DND-41 (cell line): Measurements from ENCODE around the gene IQGAP1.

Source experiments
- EZH2 ChIP-seq: IDR thresholded peaks from 3 replicates; pipeline ENCODE4 v1.6.1; 2012; ENCODE audit warnings: borderline replicate concordance, low read depth, mild to moderate bottlenecking, moderate library complexity, low read length, inconsistent platforms; ENCODE audit not compliant: severe bottlenecking
- TF ChIP-seq, protein P1 (sequence below): IDR thresholded peaks from 2 replicates; pipeline ENCODE4 v1.5.1; 2012; ENCODE audit warnings: borderline replicate concordance, low read length, moderate library complexity, mild to moderate bottlenecking; ENCODE audit not compliant: poor library complexity, severe bottlenecking; ENCODE audit errors: extremely low read depth

DNA sequence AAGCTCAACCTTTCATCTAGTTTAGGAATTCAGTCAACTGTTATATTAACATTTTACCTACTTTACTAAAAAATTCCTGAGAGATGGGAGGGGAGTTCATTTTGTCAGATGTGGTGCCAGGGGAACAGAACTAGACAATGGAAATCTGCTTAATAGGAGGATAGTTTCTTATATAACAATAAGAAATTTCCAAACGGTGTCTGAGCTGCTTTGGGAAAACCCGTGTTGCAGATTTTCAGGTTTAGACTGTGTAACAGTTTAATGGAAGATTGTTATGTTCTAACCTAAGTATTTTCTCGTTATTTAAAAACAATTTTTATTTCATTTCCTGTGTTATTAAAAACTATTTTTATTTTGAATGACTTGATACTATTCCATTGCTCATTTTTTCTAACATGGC lies 19.3 kb downstream of the IQGAP1 start:
- TF ChIP-seq, protein P1, sequence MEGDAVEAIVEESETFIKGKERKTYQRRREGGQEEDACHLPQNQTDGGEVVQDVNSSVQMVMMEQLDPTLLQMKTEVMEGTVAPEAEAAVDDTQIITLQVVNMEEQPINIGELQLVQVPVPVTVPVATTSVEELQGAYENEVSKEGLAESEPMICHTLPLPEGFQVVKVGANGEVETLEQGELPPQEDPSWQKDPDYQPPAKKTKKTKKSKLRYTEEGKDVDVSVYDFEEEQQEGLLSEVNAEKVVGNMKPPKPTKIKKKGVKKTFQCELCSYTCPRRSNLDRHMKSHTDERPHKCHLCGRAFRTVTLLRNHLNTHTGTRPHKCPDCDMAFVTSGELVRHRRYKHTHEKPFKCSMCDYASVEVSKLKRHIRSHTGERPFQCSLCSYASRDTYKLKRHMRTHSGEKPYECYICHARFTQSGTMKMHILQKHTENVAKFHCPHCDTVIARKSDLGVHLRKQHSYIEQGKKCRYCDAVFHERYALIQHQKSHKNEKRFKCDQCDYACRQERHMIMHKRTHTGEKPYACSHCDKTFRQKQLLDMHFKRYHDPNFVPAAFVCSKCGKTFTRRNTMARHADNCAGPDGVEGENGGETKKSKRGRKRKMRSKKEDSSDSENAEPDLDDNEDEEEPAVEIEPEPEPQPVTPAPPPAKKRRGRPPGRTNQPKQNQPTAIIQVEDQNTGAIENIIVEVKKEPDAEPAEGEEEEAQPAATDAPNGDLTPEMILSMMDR, result no peak
- no peak for TF ChIP-seq EZH2
